B cell (primary cell): ENCODE measurements around the gene PGGHG. TPM values are rescaled to one million over a fixed set of nuclear protein-coding genes. Genes with fewer than 3 reads are reported as not detected.

Source experiments
- ATAC-seq: fragments of 200-7000 bp; cut with Tn5 transposase; one replicate; pipeline ENCODE4 v1.10.0; 2021; ENCODE audit warnings: low read depth, mild to moderate bottlenecking, moderate number of reproducible peaks, moderate library complexity
- CTCF ChIA-PET: fragments of 350-600 bp; sonication (Branson Sonifier 250); formaldehyde crosslinking; loops from one replicate; lab custom pipeline; 2021; ENCODE audit warnings: antibody characterized with exemption, inconsistent platforms; lab: Charles Lee
- POLR2A ChIA-PET: fragments of 350-600 bp; sonication (Branson Sonifier 250); formaldehyde crosslinking; loops from one replicate; lab custom pipeline; 2021; ENCODE audit warnings: antibody characterized with exemption; lab: Charles Lee
- DNase-seq: peaks from one replicate; pipeline ENCODE4 v3.0.0; 2013
- H2AFZ ChIP-seq: 2 replicates; pipeline ENCODE4 v1.6.1; 2012; ENCODE audit warnings: mild to moderate bottlenecking, low read depth, low read length; ENCODE audit not compliant: insufficient read depth, poor library complexity, severe bottlenecking
- H3K27ac ChIP-seq, 2 donors: 1 replicate in 1 of 2; 2 replicates in 1 of 2; pipeline ENCODE4 v1.5.1; 2012 to 2013; ENCODE audit warnings: low read length in 2 of 2, mild to moderate bottlenecking in 2 of 2, moderate library complexity in 1 of 2
- H3K27me3 ChIP-seq, 4 experiments: fragments of 200-600 bp in 1 of 4; sonication (generic) in 1 of 4; replicated peaks in 1 of 4; 1 replicate in 2 of 4; 2 replicates in 2 of 4; pipeline versions ENCODE4 v1.6.1 to v1.7.0; 2013 to 2016; ENCODE audit warnings: low read length in 3 of 4, mild to moderate bottlenecking in 2 of 4, mixed read lengths in 1 of 4, moderate library complexity in 1 of 4; ENCODE audit not compliant: insufficient read depth in 4 of 4, control insufficient read depth in 3 of 4; ENCODE audit errors: control extremely low read depth in 1 of 4
- H3K36me3 ChIP-seq, 2 experiments: replicated peaks in 1 of 2; 1 replicate in 1 of 2; 2 replicates in 1 of 2; pipeline versions ENCODE4 v1.6.1 to v1.7.1; 2013; ENCODE audit warnings: low read length in 1 of 2; ENCODE audit not compliant: insufficient read depth in 2 of 2, control insufficient read depth in 1 of 2; ENCODE audit errors: control extremely low read depth in 1 of 2, extremely low read depth in 1 of 2
- H3K4me1 ChIP-seq, 2 donors: fragments of 200-600 bp in 1 of 2; sonication (generic) in 1 of 2; 1 replicate in 1 of 2; 2 replicates in 1 of 2; pipeline versions ENCODE4 v1.5.1 to v1.6.1; 2013 to 2017; ENCODE audit warnings: low read length in 2 of 2; ENCODE audit not compliant: control insufficient read depth in 2 of 2, insufficient read depth in 2 of 2
- H3K4me2 ChIP-seq: replicated peaks from 2 replicates; pipeline ENCODE3; 2012; ENCODE audit warnings: mild to moderate bottlenecking, low read depth, low read length; ENCODE audit not compliant: poor library complexity, severe bottlenecking
- H3K4me3 ChIP-seq, 5 experiments: fragments of 200-600 bp in 1 of 5; sonication (generic) in 1 of 5; 1 replicate in 3 of 5; 2 replicates in 2 of 5; pipeline versions ENCODE4 v1.5.1 to v1.7.0; 2011 to 2016; ENCODE audit warnings: low read length in 4 of 5, mild to moderate bottlenecking in 4 of 5, low read depth in 2 of 5, control low read depth in 1 of 5, moderate library complexity in 1 of 5; ENCODE audit not compliant: insufficient read depth in 1 of 5; ENCODE audit errors: control extremely low read depth in 1 of 5, extremely low read depth in 1 of 5
- H3K79me2 ChIP-seq: fragments of 200-600 bp; sonication (generic); one replicate; pipeline ENCODE4 v1.6.0; 2016; ENCODE audit warnings: low read length; ENCODE audit not compliant: control insufficient read depth, insufficient read depth
- H3K9ac ChIP-seq: fragments of 200-600 bp; sonication (generic); 2 replicates; pipeline ENCODE4 v1.6.1; 2017; ENCODE audit warnings: mild to moderate bottlenecking, low read length, moderate library complexity
- H3K9me3 ChIP-seq, 3 donors: one replicate each; pipeline versions ENCODE4 v1.6.1 to v1.7.1; 2013; ENCODE audit warnings: low read length in 2 of 3; ENCODE audit not compliant: control insufficient read depth in 2 of 3, insufficient read depth in 1 of 3; ENCODE audit errors: control extremely low read depth in 1 of 3
- H4K20me1 ChIP-seq: 2 replicates; pipeline ENCODE4 v1.6.0; 2012; ENCODE audit warnings: mild to moderate bottlenecking, low read length; ENCODE audit not compliant: insufficient read depth, control insufficient read depth, poor library complexity, severe bottlenecking
- H3K27ac Mint-ChIP-seq: one replicate; pipeline ENCODE4 v1.8.0; 2021; ENCODE audit warnings: mixed read lengths
- H3K27me3 Mint-ChIP-seq: one replicate; pipeline ENCODE4 v1.8.0; 2021; ENCODE audit warnings: mixed read lengths
- H3K4me1 Mint-ChIP-seq: one replicate; pipeline ENCODE4 v1.8.0; 2021; ENCODE audit warnings: mixed read lengths
- H3K4me3 Mint-ChIP-seq: one replicate; pipeline ENCODE4 v1.8.0; 2021; ENCODE audit warnings: mixed read lengths
- H3K9me3 Mint-ChIP-seq: one replicate; pipeline ENCODE4 v1.8.0; 2022; ENCODE audit warnings: mixed read lengths; ENCODE audit not compliant: insufficient read depth
- CTCF ChIP-seq: fragments of 200-600 bp; IDR thresholded peaks from one replicate; pipeline ENCODE4 v1.8.0; 2022; ENCODE audit warnings: antibody characterized with exemption, mild to moderate bottlenecking
- EZH2 ChIP-seq: IDR thresholded peaks from 2 replicates; pipeline ENCODE4 v1.6.1; 2012; ENCODE audit warnings: borderline replicate concordance, low read depth, mild to moderate bottlenecking, moderate library complexity, low read length; ENCODE audit not compliant: insufficient read depth, poor library complexity, severe bottlenecking
- WGBS: methylation state at CpG from one replicate; pipeline ENCODE4 v1.1.5; 2013; ENCODE audit warnings: missing lambda C conversion rate; ENCODE audit not compliant: insufficient coverage; 5-methylcytosine and 5-hydroxymethylcytosine counted together
- intact Hi-C: fragments of 100-400 bp; cut with micrococcal nuclease; formaldehyde crosslinking; loops from one replicate; pipeline ENCODE4 v1.10.0; 2022
- polyA plus RNA-seq: library from polyadenylated mRNA; depleted of rRNA; stranded (reverse); fragments of >200 nt; gene quantifications from 2 replicates; pipeline ENCODE4 v1.2.3, GENCODE V29; 2012
- total RNA-seq, 2 donors: library from RNA; stranded (reverse); fragments of 120-200 nt in 1 of 2; gene quantifications; 1 replicate in 1 of 2; 2 replicates in 1 of 2; pipeline versions ENCODE4 v1.2.3 to v1.2.4, GENCODE V29; 2013 to 2022

The PGGHG gene
- total and polyA plus RNA-seq, 2 donors (not counting 1 experiment from before 2014, with no cell fraction given), result 159 to 264 TPM

GRCh38 chr11:250274-250673 lies 38.7 kb upstream of the PGGHG start:
- intact Hi-C loops, result loop anchor here (1.0 to 2.0 kb wide), 4 partner anchors 19 to 115 kb away; no protein-coding TSS in a partner anchor
- 100% methylated on average over 2 of the region's 5 CpGs for WGBS
- CTCF ChIA-PET, result interaction anchor here (0.6 to 6.2 kb wide), 39 partner anchors 9 to 508 kb away, joined by 3 to 82 read pairs (median 8); partner anchors contain the start of genes BET1L, IFITM2, IFITM5 and NLRP6
- Histone ChIP-seq H3K79me2 (peaks cover 12% of the 10 kb centered on the region), H3K4me1 (peaks cover 0 to 5% of the 10 kb centered on the region in 2 donors), H4K20me1 (no peaks in the 10 kb centered on the region), H3K4me3 (no peak overlapping the region), H3K4me2 (no peak overlapping the region), H3K9ac (no peak overlapping the region), H2AFZ (no peak overlapping the region), H3K9me3 (no peaks in the 10 kb centered on the region), H3K27me3 (no peaks in the 10 kb centered on the region), H3K27ac (no peak overlapping the region), H3K36me3 (peaks cover 2 to 77% of the 10 kb centered on the region in 2 experiments)
- no peak for TF ChIP-seq CTCF
- TF ChIP-seq EZH2, result no peak
- Mint-ChIP-seq H3K27ac (no peak overlapping the region), H3K4me1 (peaks cover 4% of the 10 kb centered on the region), H3K4me3 (no peak overlapping the region), H3K27me3 (no peaks in the 10 kb centered on the region), H3K9me3 (no peaks in the 10 kb centered on the region)
- POLR2A ChIA-PET, result interaction anchor here (1.0 to 1.7 kb wide), 8 partner anchors 13 to 112 kb away, joined by 3 to 9 read pairs (median 3); no protein-coding TSS in a partner anchor
- DNase-seq (no peak), ATAC-seq (no peak)

GRCh38 chr11:250740-251299 lies 38.1 kb upstream of the PGGHG start:
- H3K4me2 ChIP-seq, result no peak overlapping the region
- no peaks in the 10 kb centered on the region for H3K27me3 ChIP-seq
- intact Hi-C loops, result loop anchor here (1.0 to 2.0 kb wide), 4 partner anchors 18 to 114 kb away; no protein-coding TSS in a partner anchor
- H3K4me1 Mint-ChIP-seq, result peaks cover 7% of the 10 kb centered on the region
- 92% methylated on average over 9 of the region's 10 CpGs for WGBS
- H3K27ac Mint-ChIP-seq, result no peak overlapping the region
- peaks cover 0 to 5% of the 10 kb centered on the region in 2 donors for H3K4me1 ChIP-seq
- no peaks in the 10 kb centered on the region for H4K20me1 ChIP-seq
- peak; percentile 89 for ATAC-seq
- no peak overlapping the region for H3K27ac ChIP-seq
- H3K9me3 Mint-ChIP-seq, result no peaks in the 10 kb centered on the region
- DNase-seq, result peak; percentile 84
- TF ChIP-seq CTCF (peak; percentile 79), EZH2 (no peak)
- H3K9ac ChIP-seq, result no peak overlapping the region
- H3K36me3 ChIP-seq, result peaks cover 2 to 72% of the 10 kb centered on the region in 2 experiments
- H3K4me3 ChIP-seq, result no peak overlapping the region
- ChIA-PET CTCF (interaction anchor here (0.6 to 6.2 kb wide), 40 partner anchors 8 to 508 kb away, joined by 3 to 82 read pairs (median 9); partner anchors contain the start of genes BET1L, IFITM2, IFITM5 and NLRP6), POLR2A (interaction anchor here (1.0 to 1.7 kb wide), 9 partner anchors 14 to 112 kb away, joined by 3 to 9 read pairs (median 3); no protein-coding TSS in a partner anchor)
- no peak overlapping the region for H3K4me3 Mint-ChIP-seq
- H3K79me2 ChIP-seq, result peaks cover 6% of the 10 kb centered on the region
- no peaks in the 10 kb centered on the region for H3K9me3 ChIP-seq
- no peaks in the 10 kb centered on the region for H3K27me3 Mint-ChIP-seq
- no peak overlapping the region for H2AFZ ChIP-seq
